Measurements from ENCODE around the gene FBXW5. TPM values are rescaled to one million over a fixed set of nuclear protein-coding genes. Genes with fewer than 3 reads are reported as not detected.

The FBXW5 gene
- total and polyA plus RNA-seq, 10 of the 15 experiments (the other 5 are each of a cell fraction or from before 2014, with no cell fraction given), result 0.21 to 97.3 (median 44.5) TPM

- CTCF ChIA-PET, result interaction anchor here (1.0 to 2.5 kb wide), 4 partner anchors 57 to 124 kb away, joined by 3 to 12 read pairs (median 4); partner anchors contain the start of genes AJM1 and TRAF2
- no TSS peak for BruUV-seq (replicated peaks)
- peak overlapping the region; percentile 6 for H2AFZ ChIP-seq (ENCODE audit: control insufficient read depth, low read depth, low read length)
- POLR2A ChIA-PET, result interaction anchor here (1.2 to 2.5 kb wide), 3 partner anchors 41 to 96 kb away, joined by 5 to 6 read pairs (median 5); partner anchors contain the start of gene TRAF2
- H3K27me3 ChIP-seq (replicated peaks in 1 of 2; ENCODE audit: control insufficient read depth in 2 of 2, insufficient read depth in 2 of 2, low read length in 1 of 2), result no peaks in the 10 kb centered on the region
- H3K27ac ChIP-seq (ENCODE audit: control insufficient read depth, insufficient read depth), result peak overlapping the region; percentile 91
- TF ChIP-seq CTCF (IDR thresholded peaks at IDR 0.05 in 2 of 3, conservative IDR thresholded peaks at IDR 0.05 in 1 of 3; ENCODE audit: control insufficient read depth in 2 of 3, extremely low read depth in 1 of 3, insufficient read depth in 1 of 3, low read depth in 3 of 3, low read length in 3 of 3) (0 out of 6 replicates have a peak, but pooled peaks of 1 of the 3 experiments have one; percentile 13), SIN3A (IDR thresholded peaks at IDR 0.05; ENCODE audit: low read depth, low read length) (peak; percentile 35; the same call in 1 of the 2 replicates), YY1 (IDR thresholded peaks at IDR 0.05; ENCODE audit: low read depth, low read length) (0 out of 2 replicates have a peak, but pooled peaks have one; percentile 5), ELK1 (IDR thresholded peaks at IDR 0.05; ENCODE audit: low read depth, low read length) (0 out of 2 replicates have a peak, but pooled peaks have one; percentile 3), TCF3 (IDR thresholded peaks at IDR 0.05; ENCODE audit: borderline replicate concordance, insufficient read depth, low read depth, low read length) (no peak), KLF5 (IDR thresholded peaks at IDR 0.05; ENCODE audit: partially characterized antibody) (no peak)
- H3K4me3 ChIP-seq, result peak overlapping the region; percentile 98
- no peak for FAIRE-seq
- ATAC-seq, result peak; percentile 46
- RAD21 ChIA-PET (ENCODE audit: unreplicated experiment), result interaction anchor here (1.2 kb wide), 1 partner anchor 45 kb away, joined by 5 read pairs; no protein-coding TSS in a partner anchor
- intact Hi-C loops (cut with micrococcal nuclease; ENCODE audit: unreplicated experiment) (loop anchor here (1.0 to 10.0 kb wide), 3 partner anchors 48 to 149 kb away; partner anchors contain the start of genes CCDC183, MAMDC4 and TMEM141), in situ Hi-C loops (cut with MboI) (no loop called here)
- H4K20me1 ChIP-seq (ENCODE audit: control insufficient read depth, insufficient read depth), result no peaks in the 10 kb centered on the region
- peak overlapping the region; percentile 81 for H3K4me2 ChIP-seq (ENCODE audit: control insufficient read depth, insufficient read depth)
- H3K9me3 ChIP-seq (replicated peaks; ENCODE audit: control insufficient read depth, insufficient read depth, low read length), result no peaks in the 10 kb centered on the region
- H3K4me1 ChIP-seq (ENCODE audit: control insufficient read depth, insufficient read depth, low read length), result peaks cover 4% of the 10 kb centered on the region
- SMC1A ChIA-PET (ENCODE audit: uncharacterized antibody, unreplicated experiment), result interaction anchor here (0.8 kb wide), 1 partner anchor 153 kb away, joined by 3 read pairs; the partner anchor contains the start of gene TMEM141
- peaks cover 19% of the 10 kb centered on the region for H3K79me2 ChIP-seq (ENCODE audit: control insufficient read depth, insufficient read depth, low read length)
- peak overlapping the region; percentile 85 for H3K9ac ChIP-seq (ENCODE audit: control insufficient read depth, insufficient read depth, low read length)
- no peak for DNase-seq (ENCODE audit: low read depth, low spot score)
- WGBS (ENCODE audit: insufficient coverage, insufficient replicate concordance, low lambda C conversion rate, missing lambda C conversion rate), result 30% methylated on average over 56 of the region's 61 CpGs
- peaks cover under 1 to 26% of the 10 kb centered on the region in 2 experiments; a peak in 3 of 4 replicates for H3K36me3 ChIP-seq (ENCODE audit: control insufficient read depth in 2 of 2, insufficient read depth in 2 of 2, low read length in 1 of 2)
These were observed 987 bp downstream of the FBXW5 start for GRCh38 chr9:136943291-136944211.
